GM18526 (cell line): Measurements from ENCODE around the gene RNU1-1.

Source experiments
- POLR2A ChIP-seq: IDR thresholded peaks from 3 replicates; pipeline ENCODE4 v1.6.1; 2011; ENCODE audit not compliant: insufficient read length; ENCODE audit errors: extremely low read depth

RNU1-1 gene

GRCh38 chr1:16514107-16515055 lies at the start of gene RNU1-1:
TSS of gene RNU1-1 (minus strand) at chr1:16514285.
- peak; percentile 4 for TF ChIP-seq POLR2A

GRCh38 chr1:16521288-16521583 lies 7.2 kb upstream of the RNU1-1 start:
- TF ChIP-seq POLR2A = no peak

GRCh38 chr1:16513412-16514106 lies 526 bp downstream of the RNU1-1 start:
- TF ChIP-seq POLR2A = peak; percentile 76

DNA sequence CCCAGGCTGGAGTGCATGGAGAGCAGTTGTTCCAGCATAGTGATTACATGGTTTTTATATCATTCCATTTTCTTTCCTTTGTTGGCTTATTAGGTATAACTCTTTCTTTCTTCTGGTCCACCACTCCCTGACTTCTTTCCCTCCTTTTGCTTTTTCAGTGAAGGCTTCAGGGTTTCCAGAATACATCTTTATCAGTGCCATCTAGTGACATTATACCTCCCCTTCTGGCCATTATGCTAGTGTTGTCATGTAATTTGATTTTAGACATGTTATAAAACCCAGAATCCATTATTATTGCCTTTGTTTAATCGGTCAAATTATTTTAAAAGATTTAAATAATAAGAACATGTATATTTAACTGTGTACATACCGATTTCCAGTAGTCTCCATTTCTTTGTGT lies 10.6 kb downstream of the RNU1-1 start:
- no peak for TF ChIP-seq POLR2A

DNA sequence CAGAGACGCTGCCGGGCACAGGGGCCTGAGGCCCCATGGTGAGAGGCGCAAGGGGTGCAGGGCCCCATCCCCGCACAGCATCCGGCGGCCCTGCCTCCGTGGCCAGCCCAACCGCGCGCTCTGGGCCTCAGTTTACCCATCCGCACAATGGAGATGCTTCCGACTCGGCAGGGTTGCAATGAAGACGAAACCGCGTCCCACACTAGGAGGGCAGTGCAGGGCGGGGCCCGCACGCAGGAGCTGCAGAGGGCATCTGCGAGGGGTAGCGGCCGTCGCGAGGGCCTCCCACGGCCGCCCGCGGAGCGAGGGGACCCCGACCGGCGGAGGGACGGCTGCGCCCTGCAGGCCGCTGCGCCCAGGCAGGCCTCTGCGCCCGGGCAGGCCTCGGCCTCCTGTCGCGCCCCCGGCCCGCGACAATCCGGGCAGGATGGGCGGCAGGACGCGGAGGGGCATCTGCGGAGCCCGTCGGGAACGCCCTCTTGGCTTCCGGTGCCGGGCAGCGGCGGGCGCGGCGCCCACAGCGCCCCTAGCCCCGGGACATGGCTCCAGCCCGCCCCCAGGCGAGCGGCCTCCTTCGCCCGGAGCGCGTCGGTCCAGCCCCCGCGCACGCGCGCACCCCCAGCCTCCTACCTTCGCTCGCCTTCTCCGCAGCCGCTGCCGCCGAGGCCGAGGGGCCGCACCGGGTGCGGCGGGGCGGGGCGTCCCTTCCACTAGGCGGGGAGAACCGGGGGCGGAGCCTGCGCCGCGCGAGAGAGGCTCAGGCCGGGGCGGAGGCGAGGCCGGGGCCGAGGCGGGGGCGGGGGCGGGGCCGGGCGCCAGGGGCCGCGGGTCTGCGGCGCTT lies 15.3 kb downstream of the RNU1-1 start:
- TF ChIP-seq POLR2A = peak; percentile 31

GRCh38 chr1:16491056-16491675 lies 22.9 kb downstream of the RNU1-1 start:
- no peak for TF ChIP-seq POLR2A

DNA sequence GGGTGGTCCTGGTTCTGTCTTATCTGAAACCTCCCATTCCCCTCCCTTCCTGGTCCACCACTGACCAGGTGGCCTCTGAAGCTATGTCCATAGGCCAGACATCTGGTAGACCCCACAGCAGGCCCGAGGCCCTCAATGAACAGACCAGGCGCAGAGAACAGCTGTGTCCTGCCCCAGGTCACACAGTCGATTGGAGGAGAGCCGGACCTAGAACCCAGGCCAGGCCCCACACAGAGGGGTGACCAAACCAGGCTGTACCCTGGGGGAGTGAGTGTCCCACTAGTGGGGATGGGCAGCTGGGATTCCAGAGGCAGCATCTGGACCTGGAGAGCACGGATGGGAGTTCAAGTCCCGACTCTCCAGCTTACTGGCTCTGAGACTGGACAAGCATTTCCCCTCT lies 29.2 kb downstream of the RNU1-1 start:
- no peak for TF ChIP-seq POLR2A

DNA sequence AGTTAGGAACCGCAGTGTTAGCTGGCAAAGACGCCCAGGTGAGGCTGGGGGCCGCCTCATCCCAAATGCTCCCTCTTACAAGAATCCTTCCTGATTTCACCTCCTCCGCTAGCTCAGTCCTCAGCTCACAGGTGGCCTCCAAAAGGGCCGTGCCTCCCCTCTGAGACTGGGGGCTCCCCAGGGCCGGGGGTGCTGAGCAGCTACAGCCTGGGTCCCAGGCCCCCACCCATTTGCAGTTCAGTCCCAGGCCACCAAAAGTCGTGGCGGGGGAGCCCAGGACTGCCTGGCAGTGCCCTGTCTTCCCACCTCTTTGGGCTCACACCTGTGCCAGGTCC lies 29.6 kb downstream of the RNU1-1 start:
- no peak for TF ChIP-seq POLR2A

DNA sequence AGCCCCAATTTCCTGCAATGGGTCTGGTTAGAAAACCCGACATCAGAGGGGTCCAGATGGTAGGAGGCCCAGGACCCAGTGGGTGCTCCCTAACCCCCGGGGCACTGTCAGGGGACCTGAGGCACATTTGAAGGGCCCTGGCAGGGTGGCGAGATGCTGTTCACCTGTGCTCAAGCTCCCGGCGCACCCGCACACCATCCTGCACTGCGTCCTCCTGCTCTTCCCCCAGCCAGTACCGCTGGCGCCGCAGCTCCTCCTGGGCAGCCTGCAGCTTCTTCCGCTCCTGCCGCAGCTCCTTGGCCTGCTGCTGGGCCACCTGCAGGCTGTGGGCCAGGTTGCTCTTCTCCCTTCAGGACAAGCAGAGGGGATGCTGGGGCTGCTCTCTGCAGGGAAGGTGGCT lies 36.0 kb downstream of the RNU1-1 start:
- no peak for TF ChIP-seq POLR2A

DNA sequence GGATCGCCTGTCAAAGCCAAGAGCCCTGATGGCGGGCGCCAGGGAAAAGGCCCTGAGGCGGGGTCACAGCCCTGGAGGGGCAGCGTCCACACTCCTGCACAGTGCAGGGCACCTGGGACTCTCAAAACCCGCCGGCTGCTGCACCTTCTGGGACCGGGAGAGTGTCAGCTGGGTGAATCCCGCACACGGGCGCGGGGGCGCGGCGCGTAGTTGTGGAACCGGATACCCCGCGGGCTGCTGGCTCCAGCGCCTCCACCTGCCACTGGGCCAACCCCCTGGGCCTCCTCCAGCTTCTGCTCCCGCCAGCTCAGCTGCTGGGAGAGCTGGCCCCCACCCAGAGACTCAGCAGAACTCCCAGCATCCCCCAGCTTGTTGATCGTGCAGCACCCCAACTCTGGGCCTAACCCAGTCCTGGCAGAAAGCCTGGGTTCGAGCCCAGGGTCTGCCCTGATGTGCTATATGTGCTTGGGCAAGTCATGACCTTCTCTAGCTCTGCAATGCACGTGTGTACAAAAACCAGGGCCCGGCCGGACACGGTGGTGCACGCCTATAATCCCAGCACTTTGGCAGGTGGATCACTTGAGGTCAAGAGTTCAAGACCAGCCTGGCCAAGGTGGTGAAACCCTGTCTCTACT lies 39.8 kb downstream of the RNU1-1 start:
- TF ChIP-seq POLR2A = no peak

GRCh38 chr1:16468558-16468957 lies 45.5 kb downstream of the RNU1-1 start:
- no peak for TF ChIP-seq POLR2A

- no peak for TF ChIP-seq POLR2A
Observed at GRCh38 chr1:16464917-16465625, 49.0 kb downstream of the RNU1-1 start.
